ENCODE measurements around the gene TMEM154.

DNA sequence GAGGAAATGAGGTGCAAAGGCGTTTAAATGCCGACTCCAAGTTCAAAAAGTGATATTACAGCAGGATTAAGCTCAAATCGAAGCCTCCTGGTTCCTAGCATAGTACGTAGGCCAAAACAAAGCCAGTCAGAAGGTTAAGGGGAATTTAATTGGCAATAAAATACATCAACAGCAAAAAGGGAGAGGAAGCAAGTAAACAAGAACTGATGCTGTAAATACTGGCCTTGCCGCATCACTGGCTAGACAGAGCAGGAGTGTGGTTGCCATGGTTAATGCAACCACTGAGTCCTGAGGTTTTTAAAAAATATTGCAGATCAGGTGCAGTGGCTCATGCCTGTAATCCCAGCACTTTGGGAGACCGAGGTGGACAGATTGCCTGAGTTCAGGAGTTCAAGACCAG lies 80.7 kb downstream of the TMEM154 start:
- TF ChIP-seq, protein P1, sequence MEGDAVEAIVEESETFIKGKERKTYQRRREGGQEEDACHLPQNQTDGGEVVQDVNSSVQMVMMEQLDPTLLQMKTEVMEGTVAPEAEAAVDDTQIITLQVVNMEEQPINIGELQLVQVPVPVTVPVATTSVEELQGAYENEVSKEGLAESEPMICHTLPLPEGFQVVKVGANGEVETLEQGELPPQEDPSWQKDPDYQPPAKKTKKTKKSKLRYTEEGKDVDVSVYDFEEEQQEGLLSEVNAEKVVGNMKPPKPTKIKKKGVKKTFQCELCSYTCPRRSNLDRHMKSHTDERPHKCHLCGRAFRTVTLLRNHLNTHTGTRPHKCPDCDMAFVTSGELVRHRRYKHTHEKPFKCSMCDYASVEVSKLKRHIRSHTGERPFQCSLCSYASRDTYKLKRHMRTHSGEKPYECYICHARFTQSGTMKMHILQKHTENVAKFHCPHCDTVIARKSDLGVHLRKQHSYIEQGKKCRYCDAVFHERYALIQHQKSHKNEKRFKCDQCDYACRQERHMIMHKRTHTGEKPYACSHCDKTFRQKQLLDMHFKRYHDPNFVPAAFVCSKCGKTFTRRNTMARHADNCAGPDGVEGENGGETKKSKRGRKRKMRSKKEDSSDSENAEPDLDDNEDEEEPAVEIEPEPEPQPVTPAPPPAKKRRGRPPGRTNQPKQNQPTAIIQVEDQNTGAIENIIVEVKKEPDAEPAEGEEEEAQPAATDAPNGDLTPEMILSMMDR (conservative IDR thresholded peaks at IDR 0.05; ENCODE audit: low read length) = no peak
- no peak for TF ChIP-seq EZH2phosphoT487 (IDR thresholded peaks at IDR 0.05; ENCODE audit: borderline replicate concordance)
